Sigmoid colon (tissue), 4 donors: ENCODE data around the gene RABGGTA.

Experiments used
- POLR2A ChIP-seq, 2 donors: fragments of 450-650 bp; IDR thresholded peaks; one replicate each; pipeline ENCODE4 v1.6.1; 2016; ENCODE audit warnings: antibody characterized with exemption in 2 of 2, mild to moderate bottlenecking in 2 of 2, moderate library complexity in 2 of 2
- POLR2AphosphoS5 ChIP-seq, 4 donors: sonication (generic); formaldehyde crosslinking; IDR thresholded peaks; one replicate each; pipeline ENCODE4 v1.6.1; 2017; ENCODE audit warnings: antibody characterized with exemption in 4 of 4
- TF ChIP-seq, protein P1 (sequence below), 4 experiments: fragments of 450-650 bp in 3 of 4; fragments of 200-600 bp in 1 of 4; IDR thresholded peaks; one replicate each; pipeline ENCODE4 v1.5.1; 2016 to 2019; ENCODE audit warnings: antibody characterized with exemption in 4 of 4, mild to moderate bottlenecking in 3 of 4, moderate library complexity in 2 of 4

DNA sequence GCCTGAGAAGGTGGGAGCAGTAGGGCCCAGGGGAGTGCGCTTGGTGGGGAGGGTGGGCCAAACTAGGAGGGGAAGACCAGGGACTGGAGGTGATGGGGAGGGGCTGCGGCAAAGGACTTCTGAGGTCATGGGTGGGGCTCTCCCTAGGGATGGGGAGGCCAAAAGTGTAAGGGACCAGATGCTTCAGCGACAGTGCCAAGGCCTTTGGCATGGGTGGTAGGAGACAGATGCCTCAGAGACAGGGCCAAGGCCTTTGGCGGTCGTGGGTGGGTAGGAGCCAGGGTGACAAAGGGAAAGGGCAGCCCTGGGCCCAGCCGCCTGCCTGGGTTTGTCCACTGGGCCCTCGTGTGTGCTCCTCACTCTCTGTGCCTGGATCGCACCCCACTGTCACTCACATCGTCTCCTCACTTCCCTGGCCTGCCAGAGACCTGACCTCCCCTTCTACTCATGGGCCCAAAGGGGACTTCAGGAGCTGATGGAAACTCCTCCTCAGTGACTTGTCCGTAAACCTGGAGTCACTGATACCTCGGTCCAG lies 13.2 kb upstream of the RABGGTA start:
- TF ChIP-seq, protein P1, sequence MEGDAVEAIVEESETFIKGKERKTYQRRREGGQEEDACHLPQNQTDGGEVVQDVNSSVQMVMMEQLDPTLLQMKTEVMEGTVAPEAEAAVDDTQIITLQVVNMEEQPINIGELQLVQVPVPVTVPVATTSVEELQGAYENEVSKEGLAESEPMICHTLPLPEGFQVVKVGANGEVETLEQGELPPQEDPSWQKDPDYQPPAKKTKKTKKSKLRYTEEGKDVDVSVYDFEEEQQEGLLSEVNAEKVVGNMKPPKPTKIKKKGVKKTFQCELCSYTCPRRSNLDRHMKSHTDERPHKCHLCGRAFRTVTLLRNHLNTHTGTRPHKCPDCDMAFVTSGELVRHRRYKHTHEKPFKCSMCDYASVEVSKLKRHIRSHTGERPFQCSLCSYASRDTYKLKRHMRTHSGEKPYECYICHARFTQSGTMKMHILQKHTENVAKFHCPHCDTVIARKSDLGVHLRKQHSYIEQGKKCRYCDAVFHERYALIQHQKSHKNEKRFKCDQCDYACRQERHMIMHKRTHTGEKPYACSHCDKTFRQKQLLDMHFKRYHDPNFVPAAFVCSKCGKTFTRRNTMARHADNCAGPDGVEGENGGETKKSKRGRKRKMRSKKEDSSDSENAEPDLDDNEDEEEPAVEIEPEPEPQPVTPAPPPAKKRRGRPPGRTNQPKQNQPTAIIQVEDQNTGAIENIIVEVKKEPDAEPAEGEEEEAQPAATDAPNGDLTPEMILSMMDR (IDR thresholded peaks at IDR 0.05), result no peak
- TF ChIP-seq POLR2A (IDR thresholded peaks at IDR 0.05) (no peak), POLR2AphosphoS5 (IDR thresholded peaks at IDR 0.05) (no peak)
